Bone marrow (tissue), 2 donors: ENCODE measurements around the gene TNFRSF25.
"Not testable (repeated sequence)": the region's sequence is repeated elsewhere in the genome, so short reads cannot be mapped to it uniquely, and the experiment has no call there.

Experiments
- DNase-seq, 2 donors: peaks; one replicate each; lab custom pipeline; 2025; lab: John Stamatoyannopoulos, UW

TNFRSF25 gene

DNA sequence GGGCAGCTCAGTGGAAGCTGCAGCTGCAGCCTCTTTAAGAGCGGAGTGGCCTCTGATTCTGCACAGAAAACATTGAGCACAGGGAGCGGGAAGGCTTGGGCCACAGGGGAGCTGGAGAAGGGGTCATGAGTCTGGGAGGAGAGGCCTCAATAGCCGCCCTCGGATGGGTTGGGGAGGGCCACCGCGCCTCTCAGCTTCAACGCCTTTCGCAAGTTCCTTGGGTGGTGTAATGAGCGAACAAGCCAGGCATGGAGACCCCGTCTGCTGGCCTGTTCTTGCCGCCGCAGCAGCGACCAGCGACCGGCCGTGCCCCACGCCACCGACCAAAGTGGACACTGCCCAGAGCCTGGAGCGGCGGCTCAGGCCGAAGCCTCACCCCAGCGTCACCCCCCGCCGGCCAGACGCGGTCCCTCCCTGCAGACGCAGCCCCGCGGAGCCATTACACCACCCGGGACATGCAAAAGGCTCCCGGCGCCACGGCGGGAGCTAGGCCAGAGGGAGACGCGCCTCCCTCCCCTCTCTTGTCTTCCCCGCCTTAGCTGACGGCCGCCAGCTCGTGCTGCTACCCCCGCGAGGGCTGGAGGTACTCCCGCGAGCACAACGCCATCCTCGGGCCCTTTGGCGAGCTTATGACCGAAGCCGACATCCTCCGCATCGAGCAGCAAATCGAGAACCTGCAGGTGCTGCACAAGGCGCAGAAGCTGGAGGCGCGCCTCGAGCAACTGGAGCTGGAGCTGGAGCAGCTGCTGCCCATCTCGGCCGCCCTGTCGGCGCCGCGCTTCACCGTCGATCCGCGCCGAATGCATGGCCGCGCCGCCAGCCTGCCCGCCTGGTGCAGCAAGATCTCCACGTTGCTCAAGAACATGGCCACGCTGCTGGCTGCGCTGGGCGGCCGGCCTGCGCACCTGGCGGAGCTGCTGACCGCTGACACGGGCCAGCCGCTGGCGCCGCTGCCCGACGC is 11.8 kb downstream of the TNFRSF25 start:
- DNase-seq = not testable (repeated sequence)

DNA sequence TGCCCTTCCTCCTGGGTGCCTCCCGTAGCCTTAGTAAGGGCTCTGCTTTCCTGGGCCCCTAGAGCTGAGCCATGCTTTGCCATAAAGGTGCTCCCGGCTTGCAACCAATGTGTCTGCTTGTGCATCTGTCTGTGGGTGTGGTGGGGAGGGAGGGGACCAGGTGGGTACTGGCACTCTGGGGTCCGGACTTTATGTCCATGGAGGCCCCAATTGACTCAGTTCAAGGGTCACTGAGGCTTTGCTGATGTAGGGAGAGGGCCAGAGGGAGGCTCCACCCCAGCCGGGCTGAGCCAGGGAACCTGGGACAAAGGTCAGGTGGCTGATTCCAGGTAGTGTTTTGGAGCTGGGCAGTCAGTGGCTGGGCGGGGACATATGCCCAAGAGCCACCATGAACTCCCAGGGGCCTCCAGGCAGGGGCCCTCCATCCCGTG is 15.0 kb downstream of the TNFRSF25 start:
- DNase-seq = no peak

DNA sequence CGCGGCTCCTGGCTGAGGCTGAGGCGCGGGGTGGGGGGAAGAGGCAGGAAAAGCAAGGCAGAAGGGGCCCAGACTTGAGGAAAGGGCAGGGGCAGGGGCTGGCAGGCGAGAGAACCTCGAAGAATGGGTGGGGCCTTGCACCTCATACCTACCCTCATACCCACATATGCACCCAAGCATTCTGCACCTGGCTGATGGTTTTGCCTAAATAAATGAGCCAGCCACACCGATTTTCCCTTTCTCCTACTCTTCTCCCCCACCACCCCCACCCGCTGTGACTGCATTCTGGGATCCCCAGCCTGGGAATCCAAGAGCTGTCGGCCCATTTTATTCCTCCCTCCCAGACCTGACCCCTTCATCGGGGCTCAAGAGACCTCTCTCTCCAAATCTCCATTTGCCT is 15.5 kb downstream of the TNFRSF25 start:
- not testable (repeated sequence) for DNase-seq

DNA sequence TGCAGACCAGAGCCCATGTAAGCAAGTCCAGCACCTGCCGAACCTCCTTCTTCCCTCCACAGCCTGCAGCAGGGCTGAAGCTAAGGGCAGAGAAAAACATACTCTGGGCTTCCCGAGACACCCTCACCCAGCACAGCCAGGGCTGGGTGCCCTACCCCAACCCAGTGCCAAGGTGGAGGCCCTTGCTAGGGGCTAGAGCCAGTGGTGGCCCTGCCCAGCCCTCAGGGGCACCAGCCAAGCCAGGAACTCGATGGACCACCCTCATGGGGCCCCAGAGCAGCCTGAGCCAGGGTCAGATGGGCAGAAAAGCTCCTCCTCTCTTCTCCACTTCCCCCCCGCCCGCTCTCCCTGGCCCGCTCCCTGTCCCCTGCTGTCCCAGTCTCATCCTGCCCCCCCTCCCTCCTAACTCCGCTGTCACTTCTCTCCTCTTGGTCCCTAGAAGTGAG is 15.9 kb downstream of the TNFRSF25 start:
- DNase-seq = no peak

DNA sequence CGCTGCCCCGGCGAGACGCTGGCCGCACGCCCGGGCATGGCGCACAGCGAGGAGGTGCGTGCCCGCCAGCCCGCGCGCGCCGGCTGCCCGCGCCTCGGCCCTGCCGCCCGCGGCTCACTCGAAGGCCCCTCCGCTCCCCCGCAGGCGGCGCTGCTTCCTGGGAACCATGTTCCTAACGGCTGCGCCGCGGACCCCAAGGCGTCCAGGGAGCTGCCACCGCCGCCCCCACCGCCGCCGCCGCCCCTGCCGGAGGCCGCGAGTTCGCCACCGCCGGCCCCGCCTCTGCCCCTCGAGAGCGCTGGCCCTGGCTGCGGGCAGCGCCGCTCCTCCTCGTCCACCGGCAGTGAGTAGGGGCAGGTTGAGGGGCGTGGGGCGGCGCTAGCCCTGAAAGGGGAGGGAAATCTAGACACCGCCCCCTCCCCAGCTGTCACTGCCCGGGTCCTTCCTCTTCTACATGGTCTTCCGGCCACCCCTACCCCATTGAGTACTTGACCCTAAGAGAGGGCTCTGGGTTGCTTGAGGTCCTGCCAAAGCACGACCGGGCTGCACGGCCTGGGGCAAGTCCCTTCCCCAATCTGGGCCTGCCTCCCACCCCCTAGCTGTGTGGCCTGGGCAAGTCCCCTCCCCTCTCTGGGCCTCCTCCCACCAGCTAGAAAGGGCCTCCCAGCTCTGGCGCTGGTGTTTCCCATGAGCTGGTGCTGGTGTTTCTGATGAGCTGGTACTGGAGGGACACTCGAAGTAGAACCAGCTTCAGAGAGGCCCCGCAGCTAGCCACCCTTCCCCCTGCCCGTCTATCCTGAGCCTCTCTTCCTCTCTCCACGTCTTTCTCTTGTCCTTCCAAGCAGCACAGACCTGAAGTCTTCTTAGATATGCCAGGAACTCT is 17.0 kb downstream of the TNFRSF25 start:
- no peak for DNase-seq

DNA sequence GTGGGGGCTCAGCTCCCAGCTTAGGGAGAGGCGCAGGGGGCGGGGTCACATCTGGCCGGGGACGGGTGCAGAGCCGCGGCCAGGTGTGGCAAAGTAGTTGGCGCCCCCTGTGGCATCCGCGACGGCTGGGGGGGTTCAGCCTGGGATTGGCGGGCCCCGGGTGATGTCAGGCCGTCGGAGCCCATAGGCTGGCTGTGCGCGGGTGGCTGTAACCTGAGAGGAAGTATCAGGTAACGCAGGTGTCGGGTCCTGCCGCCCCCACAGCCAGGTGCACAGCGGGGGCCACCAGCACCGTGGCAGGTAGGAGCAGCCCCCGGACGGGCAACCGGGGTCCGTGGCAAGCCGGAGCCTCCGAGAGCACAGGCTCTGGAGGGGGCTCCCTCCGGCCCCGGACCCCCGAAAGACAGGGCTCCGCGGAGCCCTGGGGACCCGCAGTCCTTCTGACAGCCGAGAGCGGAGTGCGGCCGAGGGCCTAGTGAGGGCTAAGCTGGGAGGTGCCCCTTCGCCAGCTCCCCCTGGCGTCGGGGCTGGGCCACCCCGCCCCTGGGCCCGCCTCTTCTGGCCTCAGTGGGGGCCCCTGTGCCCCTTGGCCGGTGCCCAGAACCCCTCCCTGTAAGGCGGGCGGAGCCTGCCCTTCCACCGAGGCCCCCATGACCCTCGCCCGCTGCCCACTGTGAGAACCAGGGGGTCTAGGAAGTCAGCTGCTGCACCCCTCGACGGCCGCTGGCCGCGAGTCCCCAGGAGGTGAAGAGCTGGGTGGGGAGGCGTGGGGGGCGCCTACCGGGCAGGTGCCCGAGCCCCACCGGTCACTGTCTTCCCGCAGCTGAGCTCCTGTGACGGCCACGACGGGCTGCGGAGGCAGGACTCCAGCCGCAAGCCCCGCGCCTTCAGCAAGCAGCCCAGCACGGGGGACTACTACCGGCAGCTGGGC is 17.9 kb downstream of the TNFRSF25 start:
- no peak for DNase-seq

DNA sequence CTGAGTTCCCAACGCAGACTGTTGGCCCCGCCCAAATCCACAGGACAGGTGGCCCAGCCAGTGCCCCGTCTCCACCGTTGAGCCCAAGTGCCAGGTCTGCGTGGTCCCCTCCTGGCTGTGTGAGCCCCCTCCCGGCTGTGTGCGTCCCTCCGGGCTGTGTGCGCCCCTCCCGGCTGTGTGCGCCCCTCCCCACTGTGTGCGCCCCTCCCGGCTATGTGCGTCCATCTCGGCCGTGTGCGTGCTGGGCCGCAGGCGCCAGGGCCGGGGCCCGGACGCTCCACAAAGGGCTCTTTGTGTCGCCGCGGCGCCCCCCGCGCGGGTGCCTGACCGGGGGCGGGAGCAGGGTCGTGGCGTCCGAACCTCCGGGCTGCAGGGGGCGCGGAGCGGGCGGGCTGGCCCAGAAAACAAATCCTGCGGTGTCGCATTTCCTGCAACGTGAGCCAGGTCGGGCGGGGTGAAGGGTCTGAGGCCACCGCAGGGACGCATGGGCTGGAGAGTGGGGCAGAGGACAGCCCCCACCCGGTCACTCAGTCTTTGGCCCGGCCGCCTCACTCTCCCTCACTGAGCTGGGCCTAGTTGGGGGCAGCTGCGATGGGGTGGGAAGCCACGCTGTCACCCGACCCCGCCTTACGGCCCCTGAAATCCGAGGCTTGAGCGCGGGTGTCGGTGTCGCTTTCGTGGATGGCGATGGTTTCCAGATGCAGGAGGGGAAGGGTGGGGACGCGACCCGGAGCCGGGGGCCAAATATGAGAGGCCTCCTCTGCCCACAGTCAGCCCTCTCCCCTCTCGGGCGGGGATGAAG is 18.8 kb downstream of the TNFRSF25 start:
- no peak for DNase-seq

DNA sequence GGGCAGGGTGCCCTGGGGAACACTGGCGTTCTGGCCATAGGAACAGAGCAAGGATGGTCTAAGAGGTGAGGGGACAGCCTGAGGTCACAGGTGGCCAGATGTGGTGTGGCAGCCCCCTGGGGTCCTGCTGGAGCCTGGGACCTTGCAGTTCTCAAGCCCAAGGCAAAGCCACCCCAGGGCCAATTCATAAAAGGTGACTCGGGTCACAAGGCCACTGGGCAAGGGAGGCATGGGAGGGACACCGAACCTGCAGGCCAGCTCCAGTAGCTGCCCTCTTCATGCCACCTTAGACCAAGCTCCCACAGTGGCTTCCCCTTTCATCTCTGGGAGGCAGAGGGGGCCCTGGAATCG is 19.3 kb downstream of the TNFRSF25 start:
- DNase-seq = no peak

DNA sequence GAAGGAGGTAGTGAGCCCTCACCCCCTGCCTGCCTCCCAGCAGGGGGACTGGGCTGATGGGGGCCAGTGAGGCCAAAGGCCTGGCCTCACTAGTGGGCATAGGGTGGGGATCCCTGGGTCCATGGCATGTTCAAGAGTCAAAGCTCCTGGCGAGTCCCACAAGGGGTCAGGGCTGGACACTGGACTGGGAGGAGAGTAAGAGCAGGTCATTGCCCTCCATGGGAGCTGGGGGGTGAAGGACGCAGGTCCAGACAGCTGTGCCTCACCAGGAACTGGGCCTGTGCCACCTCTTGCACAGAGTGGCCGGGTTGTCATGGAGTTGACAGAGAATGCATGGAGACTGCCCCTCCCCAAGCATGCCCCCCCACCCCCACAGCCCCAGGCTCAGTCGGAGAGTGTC is 20.0 kb downstream of the TNFRSF25 start:
- not testable (repeated sequence) for DNase-seq

DNA sequence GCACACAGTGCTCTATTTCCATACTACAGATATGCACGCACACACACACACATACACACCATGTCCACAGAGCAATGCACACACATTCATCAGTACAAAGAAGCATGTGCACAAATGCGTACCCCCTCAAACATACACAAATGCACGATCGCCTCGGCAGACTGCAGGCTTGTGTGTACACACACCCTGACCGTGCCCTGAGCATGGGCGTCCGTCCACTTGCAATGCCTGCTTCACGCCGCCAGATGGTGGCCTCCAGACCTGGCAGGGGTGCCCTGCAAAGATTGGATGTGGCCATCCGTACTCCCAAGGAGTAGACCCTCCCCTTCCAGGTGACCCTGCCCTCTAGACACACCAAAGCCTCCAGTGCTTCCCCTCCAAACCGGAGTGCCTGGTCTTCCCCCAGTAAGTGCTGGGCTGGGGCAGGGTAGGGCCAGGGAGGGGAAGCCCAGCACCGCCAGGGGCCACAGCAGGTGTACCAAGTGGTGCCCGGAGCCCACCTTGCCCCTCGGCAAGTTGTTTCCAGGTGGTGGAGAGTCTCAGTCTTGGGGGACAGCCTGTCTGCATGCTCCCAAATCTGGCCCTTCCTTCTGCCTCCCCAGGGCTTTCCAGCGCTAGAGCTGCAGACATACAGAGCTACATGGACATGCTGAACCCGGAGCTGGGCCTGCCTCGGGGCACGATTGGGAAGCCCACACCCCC is 20.8 kb downstream of the TNFRSF25 start:
- no peak for DNase-seq

DNA sequence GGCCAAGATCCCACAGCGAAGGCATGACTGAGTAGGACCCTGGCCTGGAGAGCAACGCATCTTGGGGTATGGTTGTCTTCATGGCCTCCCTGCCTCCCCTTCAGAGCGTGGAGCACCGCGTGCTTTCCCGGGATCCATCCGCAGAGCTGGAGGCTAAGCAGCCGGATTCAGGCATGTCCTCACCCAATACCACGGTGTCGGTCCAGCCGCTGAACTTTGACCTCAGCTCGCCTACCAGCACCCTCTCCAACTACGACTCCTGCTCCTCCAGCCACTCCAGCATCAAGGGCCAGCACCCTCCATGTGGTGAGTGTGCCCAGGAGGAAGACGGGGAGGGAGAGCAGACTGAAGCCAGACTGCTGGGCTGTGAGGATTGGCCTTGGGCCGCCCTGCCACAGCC is 21.6 kb downstream of the TNFRSF25 start:
- DNase-seq = no peak

DNA sequence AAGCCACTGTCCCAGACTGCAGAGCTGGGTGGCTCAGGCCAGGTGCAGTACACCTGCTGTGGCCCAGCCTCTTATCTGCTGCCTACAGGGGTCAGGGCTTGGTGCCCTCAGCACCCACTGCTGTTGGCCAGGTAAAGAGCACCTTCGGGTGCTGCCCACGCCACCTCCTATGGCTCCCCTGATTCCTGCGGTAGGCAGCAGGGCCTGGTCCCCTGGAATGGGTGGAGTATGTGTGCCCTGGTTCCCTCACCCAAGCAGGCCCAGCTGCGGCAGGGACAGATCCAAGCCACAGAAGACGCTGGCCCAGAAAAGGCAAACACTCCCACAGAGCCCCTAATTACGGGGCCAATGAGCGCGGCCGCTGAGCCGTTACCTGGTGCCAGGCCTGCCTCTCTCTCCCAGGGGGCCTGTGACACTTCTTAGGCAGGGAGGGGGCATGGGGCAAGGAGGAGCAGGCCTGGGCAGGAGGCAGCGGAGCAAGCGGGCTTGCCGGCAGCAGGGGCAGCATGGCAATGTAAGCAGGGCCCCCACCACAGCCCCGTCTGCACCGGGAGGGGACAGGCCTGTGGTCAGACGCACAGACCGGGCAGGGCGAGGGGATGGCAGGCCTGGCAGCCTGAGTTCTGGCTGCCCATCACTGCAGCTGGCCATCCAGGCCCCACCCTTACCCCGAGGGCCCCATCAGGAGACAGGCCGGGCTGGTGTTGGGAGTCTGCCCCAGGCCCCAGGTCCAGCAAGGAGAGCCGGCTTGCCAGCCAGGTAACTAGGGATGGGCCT is 22.4 kb downstream of the TNFRSF25 start:
- DNase-seq = no peak

DNA sequence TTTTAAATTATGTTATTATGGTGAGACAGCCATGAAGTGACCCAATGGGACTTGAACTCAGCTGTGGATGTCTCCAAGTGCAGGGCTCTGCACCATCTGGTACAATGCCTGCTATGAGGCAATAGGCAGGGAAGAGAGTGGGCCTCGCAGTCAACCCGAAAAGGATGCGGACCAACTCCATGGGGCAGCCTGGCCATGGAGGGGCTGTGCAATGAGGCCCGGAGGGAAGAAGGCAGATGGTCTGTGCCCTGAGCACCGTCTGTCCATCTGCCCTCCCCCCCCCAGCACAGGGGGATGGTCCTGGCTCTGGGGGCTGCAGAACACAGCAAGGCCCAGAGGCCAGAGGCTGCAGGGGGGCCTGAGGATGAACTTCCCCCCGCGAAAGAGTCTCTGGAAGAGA is 24.4 kb downstream of the TNFRSF25 start:
- no peak for DNase-seq

DNA sequence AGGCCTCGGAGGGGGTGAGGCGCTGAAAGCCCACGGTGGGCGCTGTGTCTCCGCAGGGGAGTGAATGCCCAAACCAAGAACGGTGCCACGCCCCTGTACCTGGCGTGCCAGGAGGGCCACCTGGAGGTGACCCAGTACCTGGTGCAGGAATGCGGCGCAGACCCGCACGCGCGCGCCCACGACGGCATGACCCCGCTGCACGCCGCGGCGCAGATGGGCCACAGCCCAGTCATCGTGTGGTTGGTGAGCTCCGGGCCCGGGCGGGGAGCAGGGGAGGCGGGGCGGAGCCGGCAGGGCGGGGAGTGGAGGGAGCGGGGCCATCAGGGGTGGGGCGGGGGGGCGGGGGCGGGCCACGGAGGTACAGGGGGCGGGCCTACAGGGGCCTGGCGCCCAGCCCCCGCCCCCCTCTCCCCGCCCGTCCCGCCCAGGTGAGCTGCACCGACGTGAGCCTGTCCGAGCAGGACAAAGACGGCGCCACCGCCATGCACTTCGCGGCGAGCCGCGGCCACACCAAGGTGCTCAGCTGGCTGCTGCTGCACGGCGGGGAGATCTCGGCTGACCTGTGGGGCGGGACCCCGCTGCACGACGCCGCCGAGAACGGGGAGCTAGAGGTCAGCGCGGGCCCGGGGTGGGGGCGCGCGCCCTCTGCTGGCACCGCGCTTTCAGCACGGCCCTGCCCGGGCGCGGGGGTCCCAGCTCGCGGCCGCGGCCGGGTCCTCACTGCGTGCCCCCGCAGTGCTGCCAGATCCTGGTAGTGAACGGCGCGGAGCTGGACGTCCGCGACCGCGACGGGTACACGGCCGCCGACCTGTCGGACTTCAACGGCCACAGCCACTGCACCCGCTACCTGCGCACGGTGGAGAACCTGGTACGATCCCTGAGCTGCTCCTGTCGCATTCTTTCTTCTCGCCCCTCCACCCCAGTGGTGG is 25.5 kb downstream of the TNFRSF25 start:
- no peak for DNase-seq

DNA sequence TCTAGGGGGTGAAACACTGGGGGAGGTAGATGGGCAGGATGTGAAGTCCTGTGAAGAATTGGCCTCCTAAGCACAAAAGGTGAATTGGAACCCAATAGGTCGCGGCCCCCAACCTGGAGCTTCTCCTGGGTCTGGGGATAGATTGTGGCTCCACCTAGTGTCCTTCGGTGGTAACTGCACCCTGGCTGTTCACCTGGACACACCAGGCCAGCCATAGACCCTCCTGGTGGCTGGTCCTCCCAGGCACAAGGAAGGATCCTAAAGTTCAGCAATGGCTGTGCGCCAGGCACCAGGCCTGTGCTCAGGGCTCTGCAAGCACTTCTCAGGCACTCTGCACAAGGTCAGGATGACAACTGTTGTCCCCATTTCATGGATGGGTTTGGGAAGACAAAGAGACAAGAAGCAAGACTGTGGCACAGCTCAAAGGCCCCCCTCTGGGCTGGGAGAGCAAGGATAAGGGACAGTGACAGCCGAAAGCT is 27.9 kb downstream of the TNFRSF25 start:
- peak; percentile 12 to 50 for DNase-seq

DNA sequence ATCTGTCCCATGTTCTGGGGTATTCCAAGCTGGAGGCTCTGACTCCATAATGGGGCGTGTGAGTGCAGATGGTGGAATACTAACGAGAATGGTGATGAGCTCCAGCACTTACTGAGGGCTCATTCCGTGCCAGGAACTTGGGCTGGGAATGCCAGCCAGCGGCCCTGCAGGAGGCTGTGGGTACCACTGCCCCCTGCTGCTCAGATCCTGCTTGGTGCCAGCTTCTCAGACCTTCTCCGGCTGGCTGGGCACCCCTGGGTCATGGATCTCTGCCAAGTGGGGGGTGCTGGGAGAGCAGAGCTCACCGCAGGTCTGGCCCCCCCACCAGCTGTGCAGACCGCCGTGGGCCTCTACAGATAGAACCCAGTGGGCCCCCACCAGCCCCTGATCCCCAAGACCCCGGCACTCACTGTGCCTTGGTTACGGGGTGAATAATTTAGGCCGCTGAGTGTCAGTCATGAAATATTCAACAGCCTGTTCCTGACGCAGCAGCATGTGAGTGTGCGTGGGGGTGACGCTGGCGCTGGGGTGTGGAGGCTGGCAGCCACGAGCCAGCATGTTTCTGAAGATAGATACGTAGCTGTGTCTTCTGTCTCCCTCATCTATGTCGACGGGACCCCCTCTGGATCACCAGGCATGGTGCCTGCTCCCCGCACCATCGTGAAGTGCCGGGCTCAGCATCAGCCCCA is 28.8 kb downstream of the TNFRSF25 start:
- DNase-seq = not testable (repeated sequence)

DNA sequence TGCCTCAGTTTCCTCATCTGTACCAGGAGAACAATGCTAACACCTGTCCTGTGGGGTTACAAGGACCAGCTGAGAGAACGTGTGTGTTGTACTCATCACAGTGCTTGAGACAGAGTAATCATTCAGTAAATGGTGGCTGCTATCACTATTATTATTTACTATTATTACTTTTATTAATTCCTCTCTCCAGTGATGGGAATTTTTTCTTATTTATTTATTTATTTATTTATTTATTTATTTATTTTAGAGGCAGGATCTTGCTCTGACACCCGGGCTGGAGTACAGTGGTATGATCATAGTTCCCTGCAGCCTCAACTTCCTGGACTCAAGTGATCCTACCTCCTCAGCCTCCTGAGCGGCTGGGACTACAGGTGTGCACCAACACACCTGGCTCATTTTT is 29.7 kb downstream of the TNFRSF25 start:
- DNase-seq = not testable (repeated sequence)

DNA sequence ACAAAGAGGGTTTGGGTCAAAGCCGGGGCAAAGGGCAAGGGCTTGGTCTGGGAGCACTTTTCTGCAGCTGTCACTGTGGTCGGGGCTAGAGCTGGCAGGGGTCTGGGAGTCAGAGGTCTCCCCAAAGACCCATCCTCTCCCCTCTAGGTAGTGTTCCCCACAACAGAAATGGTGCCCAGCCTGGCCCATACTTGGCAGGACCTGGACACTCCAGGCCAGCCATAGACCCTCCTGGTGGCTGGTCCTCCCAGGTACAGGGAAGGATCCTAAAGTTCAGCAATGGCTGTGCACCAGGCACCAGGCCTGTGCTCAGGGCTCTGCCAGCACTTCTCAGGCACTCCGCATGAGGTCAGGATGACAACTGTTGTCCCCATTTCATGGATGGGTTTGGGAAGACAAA is 30.4 kb downstream of the TNFRSF25 start:
- DNase-seq = no peak
